GM21619 (cell line): ENCODE results near the gene SENP1.
"Not testable (repeated sequence)": the region's sequence is repeated elsewhere in the genome, so short reads cannot be mapped to it uniquely, and the experiment has no call there.

ENCODE experiments used
- ATAC-seq: cut with Tn5 transposase; IDR thresholded peaks from one replicate; pipeline ENCODE4 v1.9.1; 2021; ENCODE audit not compliant: unreplicated experiment

SENP1 gene

GRCh38 chr12:48105867-48106680, at the start of gene SENP1:
TSS of gene SENP1 (minus strand) at chr12:48106079. CDS start at chr12:48101472, 4,607 bp downstream.
- ATAC-seq = peak; percentile 67

DNA sequence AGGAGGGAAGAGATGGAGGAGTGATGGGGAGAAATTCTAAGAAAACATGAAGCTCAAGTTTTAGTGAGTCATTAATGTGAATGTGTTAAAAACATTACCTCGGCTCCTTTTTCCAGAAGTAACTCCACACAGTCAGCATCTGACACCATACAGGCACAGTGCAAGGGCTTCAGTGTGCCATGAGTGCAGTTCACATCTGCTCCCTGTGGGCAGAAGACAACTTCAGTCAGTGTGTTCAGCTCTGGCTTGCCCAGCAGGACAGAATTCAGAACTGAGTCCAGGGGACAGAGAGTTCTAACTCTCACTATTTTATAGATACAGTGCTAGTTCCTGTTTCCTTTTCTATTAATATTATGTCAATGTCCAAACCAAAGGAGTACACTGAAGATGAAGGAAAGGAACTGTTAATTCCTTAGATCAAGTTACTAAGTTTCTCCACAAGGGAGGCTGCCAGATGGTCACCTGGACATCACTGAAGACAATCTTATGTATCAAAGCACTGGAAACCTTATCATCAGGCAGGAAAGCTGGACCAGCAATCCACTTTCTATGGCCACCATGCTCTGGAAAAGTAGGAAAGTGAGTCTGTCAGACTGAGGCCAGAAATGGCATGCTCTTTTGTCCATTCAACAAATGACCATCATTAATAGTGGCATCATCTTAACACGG, 45.4 kb upstream of the SENP1 start:
- ATAC-seq = no peak

DNA sequence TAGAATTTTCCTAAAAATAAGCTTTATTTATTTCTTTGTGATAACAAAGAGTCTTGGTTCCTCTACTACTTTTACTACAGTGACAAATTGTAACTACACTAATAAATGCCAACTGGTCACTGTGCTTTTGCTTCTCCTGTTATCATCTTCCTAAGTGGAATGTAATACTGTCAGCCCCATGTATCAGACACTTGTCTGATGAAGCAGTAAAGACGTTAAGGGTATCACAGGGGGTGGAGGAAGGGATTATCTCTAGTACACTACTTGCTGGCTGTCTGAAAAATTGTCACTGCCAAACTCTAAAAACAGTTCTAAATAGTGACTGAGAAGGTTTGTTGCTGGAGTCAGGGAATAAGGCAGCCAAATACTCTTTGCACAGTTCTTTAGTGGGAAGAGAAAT, 40.1 kb upstream of the SENP1 start:
- ATAC-seq = no peak

- ATAC-seq = no peak
These were observed 38.0 kb upstream of the SENP1 start for GRCh38 chr12:48143898-48144297.

DNA sequence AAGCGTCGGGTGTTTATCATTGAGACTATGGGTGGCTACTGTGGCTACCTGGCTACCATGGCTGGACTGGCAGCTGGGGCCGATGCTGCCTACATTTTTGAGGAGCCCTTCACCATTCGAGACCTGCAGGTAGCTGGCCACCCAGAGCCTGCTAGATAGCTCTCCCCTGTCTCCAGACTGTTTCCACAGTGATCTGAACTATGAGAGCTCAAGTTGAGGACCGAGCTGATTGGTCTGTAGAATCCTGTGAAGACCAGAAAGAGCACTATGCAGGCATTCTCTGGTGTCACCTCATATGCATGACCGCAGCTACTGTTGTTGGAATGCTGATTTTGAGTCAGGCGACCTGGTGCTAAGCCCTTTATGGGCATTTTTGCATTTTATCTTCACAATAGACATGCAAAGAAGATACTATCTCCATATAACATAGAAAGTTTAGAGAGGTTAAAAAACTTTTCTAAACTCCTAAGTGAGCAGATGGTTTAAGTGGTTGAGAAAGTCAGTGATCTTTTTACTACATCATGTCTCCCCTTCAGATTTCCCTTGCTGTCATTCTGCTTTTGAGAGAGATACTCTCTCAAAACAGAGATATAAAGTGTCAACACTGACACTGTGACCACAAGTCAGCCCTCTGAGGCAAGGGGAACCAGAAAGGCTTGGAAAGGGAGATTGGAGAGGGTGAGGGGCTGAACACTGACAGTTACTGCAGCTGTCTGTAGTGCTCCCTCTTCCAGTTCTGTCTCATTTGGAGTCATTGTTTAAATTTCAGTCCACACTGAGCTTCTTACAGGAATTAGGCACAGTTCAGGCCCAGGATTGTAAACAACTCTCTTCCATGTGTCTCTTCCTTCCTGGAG, 37.2 kb upstream of the SENP1 start:
- no peak for ATAC-seq

DNA sequence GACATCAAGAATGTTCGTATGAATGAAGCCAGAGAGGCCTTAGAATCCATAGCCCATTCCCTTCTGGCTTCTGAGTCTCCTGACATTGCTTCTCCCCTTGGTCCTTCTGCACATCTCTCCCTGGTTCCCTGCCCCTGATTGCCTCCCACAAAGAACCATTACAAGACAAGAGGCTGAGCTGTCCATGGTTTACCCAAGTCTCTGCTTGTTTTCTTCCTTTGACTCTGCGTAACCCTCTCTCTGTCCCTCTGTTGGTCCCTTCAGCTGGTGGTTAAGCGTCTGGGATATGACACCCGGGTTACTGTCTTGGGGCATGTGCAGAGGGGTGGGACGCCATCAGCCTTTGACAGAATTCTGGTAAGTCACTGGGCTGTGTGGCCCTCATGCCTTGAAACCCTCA, 29.1 kb upstream of the SENP1 start:
- no peak for ATAC-seq

DNA sequence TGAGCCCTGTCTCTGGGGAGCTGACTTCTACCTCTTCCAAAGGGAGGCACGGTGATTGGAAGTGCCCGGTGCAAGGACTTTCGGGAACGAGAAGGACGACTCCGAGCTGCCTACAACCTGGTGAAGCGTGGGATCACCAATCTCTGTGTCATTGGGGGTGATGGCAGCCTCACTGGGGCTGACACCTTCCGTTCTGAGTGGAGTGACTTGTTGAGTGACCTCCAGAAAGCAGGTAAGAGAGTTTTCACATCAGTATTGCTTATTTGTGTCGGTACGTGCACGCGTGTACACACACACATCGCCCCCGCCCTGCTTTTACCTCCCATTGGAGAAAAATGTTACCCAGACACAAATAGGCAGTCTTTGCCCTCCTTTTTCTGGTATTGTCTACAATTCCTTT, 26.9 kb upstream of the SENP1 start:
- no peak for ATAC-seq

- ATAC-seq = no peak
These were observed 25.6 kb upstream of the SENP1 start for GRCh38 chr12:48131517-48131916.

GRCh38 chr12:48129376-48129775, 23.5 kb upstream of the SENP1 start:
- ATAC-seq = no peak

- ATAC-seq = no peak
These were observed 22.9 kb upstream of the SENP1 start for GRCh38 chr12:48128800-48129199.

- ATAC-seq = no peak
These were observed 21.2 kb upstream of the SENP1 start for GRCh38 chr12:48126953-48127630.

GRCh38 chr12:48125985-48126384, 20.1 kb upstream of the SENP1 start:
- no peak for ATAC-seq

- ATAC-seq = not testable (repeated sequence)
These were observed 19.7 kb upstream of the SENP1 start for GRCh38 chr12:48125542-48125941.

DNA sequence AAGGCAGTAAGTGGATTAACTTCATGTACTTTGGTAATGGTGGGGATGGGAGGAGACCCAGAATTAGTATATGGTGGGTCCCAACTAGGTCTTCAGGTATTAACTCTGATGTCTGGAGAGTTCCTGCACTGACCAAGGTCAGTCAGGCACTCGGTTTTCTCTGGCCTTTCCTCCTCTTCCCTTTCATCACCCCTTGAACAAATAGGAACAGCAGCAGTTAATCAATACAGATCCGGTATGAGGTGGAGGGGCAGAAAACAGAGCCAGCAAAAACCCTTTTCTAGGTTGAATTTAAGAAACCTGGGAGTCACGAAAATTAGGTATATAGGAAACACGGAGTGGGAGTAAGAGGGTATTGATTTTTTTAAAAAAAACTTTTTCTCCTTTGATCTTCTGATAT, 17.3 kb upstream of the SENP1 start:
- ATAC-seq = no peak

DNA sequence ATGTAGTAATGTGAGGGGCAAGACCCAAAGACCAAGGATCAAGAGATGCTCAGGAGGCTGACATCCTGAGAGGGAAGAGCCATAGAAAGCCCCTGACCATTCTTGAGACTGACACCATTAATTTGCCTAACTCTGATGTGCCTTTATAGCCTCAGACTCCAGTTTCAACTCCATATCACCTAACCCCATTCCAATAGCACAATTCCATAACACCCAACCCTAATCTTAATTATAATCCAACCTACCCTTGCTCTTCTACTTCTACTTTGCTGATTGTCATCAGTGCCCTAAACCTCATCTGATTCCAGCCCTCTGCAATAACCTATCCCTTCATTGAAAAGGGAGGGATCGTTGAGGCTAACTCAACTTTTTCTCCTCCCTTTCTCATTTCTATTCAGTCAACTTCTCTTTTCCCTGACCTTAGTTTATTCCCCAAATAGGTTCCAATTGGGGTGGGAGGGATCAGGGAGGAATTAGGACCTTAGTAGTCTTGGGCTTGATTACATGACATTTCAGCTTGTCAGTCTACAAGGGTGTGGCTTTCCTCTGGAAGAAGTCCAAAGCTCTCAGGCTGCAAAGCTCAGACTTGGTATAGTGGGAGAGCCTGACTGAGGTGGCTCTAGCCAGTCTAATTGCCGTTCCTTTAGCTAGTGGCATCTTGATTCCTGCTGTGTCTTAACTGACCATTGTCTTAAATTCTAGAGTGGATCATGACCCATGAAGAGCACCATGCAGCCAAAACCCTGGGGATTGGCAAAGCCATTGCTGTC, 16.4 kb upstream of the SENP1 start:
- ATAC-seq = no peak

- no peak for ATAC-seq
These were observed 15.6 kb upstream of the SENP1 start for GRCh38 chr12:48121522-48121921.

GRCh38 chr12:48119834-48120195, 13.9 kb upstream of the SENP1 start:
- ATAC-seq = no peak

DNA sequence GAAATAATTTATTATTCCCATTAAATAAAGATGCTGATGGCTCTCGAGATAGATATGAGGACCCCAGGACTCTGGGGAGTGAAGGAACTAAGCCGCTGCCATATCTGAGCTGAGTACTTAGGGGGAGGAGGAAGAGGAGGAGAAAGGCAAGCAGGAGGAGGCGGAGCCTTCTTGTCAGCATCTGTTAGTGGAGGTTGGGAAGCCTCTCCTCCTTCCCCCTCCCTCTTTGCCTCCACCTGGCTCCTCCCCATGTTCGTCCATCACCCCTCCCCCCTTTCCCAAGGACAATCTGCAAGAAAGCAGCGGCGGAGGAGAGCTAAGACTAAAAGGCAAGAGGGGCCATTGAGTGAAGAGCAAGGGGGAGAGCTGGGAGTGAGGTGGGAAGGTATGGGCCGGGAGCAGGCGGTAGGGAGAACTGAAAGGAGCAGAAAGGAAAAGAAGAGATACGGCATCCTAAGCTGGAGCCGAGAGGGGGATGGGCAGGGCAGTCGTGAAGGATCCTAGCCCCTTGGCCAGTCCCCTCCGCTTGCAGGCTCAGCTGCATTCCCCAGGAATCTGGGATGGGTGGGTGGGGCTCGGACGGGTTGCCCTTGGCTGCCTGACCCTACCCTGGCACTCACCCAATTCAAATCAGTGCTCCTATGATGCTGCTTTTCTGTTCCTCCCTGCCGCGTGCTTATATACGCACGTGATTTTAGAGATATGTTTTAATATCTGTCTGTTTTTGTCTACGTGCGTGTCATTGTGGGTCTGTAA, 13.4 kb upstream of the SENP1 start, which contains the start of gene PFKM:
TSS of gene PFKM (plus strand) at position 287 of the 756 bp plus-strand sequence. CDS start 3,411 bp downstream, outside the sequence.
- peak; percentile 99 for ATAC-seq

- ATAC-seq = no peak
These were observed 12.5 kb upstream of the SENP1 start for GRCh38 chr12:48118284-48118871.
